T-cell (primary cell): ENCODE measurements around the gene PIM2. TPM values are rescaled to one million over a fixed set of nuclear protein-coding genes. Genes with fewer than 3 reads are reported as not detected.

Experiments
- ATAC-seq, 4 experiments: fragments of 200-7000 bp in 3 of 4; fragments of 150-1000 bp in 1 of 4; cut with Tn5 transposase; replicated peaks in 1 of 4; 1 replicate in 3 of 4; 2 replicates in 1 of 4; pipeline ENCODE4 v1.10.0; 2021; ENCODE audit warnings: moderate library complexity in 3 of 4, mild to moderate bottlenecking in 2 of 4, moderate number of reproducible peaks in 1 of 4
- CTCF ChIA-PET, 2 donors: fragments of 300-600 bp; sonication (Branson Sonifier 250); formaldehyde crosslinking; loops; one replicate each; lab custom pipeline; 2022; ENCODE audit warnings: antibody characterized with exemption in 2 of 2; lab: Charles Lee
- POLR2A ChIA-PET, 2 donors: fragments of 300-600 bp; sonication (Branson Sonifier 250); formaldehyde crosslinking; loops; one replicate each; lab custom pipeline; 2022; ENCODE audit warnings: antibody characterized with exemption in 2 of 2; lab: Charles Lee
- DNase-seq, 35 experiments: peaks; one replicate each; pipeline versions ENCODE4 v3.0.0 to v3.0.0-alpha.2; 2013 to 2023
- H3K27ac ChIP-seq: one replicate; pipeline ENCODE4 v1.5.1; 2013; ENCODE audit warnings: low read length
- H3K27me3 ChIP-seq, 2 experiments: replicated peaks in 1 of 2; 1 replicate in 1 of 2; 2 replicates in 1 of 2; pipeline versions ENCODE4 v1.6.1 to v1.7.0; 2013; ENCODE audit warnings: low read length in 1 of 2, mixed read lengths in 1 of 2; ENCODE audit not compliant: control insufficient read depth in 2 of 2, insufficient read depth in 2 of 2; ENCODE audit errors: extremely low read depth in 1 of 2
- H3K36me3 ChIP-seq, 2 donors: 1 replicate in 1 of 2; 2 replicates in 1 of 2; pipeline versions ENCODE4 v1.6.1 to v1.7.0; 2013; ENCODE audit warnings: low read length in 1 of 2; ENCODE audit not compliant: control insufficient read depth in 2 of 2, insufficient read depth in 1 of 2; ENCODE audit errors: extremely low read depth in 1 of 2
- H3K4me1 ChIP-seq, 2 experiments: 1 replicate in 1 of 2; 2 replicates in 1 of 2; pipeline versions ENCODE4 v1.6.1 to v1.7.0; 2013; ENCODE audit warnings: low read length in 2 of 2, mixed read lengths in 1 of 2; ENCODE audit not compliant: insufficient read depth in 2 of 2, control insufficient read depth in 1 of 2; ENCODE audit errors: extremely low read depth in 1 of 2
- H3K4me3 ChIP-seq, 2 donors: 1 replicate in 1 of 2; 2 replicates in 1 of 2; pipeline versions ENCODE4 v1.5.1 to v1.7.0; 2013; ENCODE audit warnings: mild to moderate bottlenecking in 2 of 2, low read length in 1 of 2, moderate library complexity in 1 of 2; ENCODE audit not compliant: control insufficient read depth in 1 of 2; ENCODE audit errors: extremely low read depth in 1 of 2
- H3K9me3 ChIP-seq: 2 replicates; pipeline ENCODE4 v1.7.0; 2013
- H3K27ac Mint-ChIP-seq, 2 donors: one replicate each; pipeline ENCODE4 v1.8.0; 2020 to 2021; ENCODE audit warnings: mild to moderate bottlenecking in 2 of 2, mixed read lengths in 2 of 2
- H3K27me3 Mint-ChIP-seq, 2 donors: one replicate each; pipeline ENCODE4 v1.8.0; 2021 to 2022; ENCODE audit warnings: mixed read lengths in 2 of 2
- H3K36me3 Mint-ChIP-seq: one replicate; pipeline ENCODE4 v1.8.0; 2021; ENCODE audit warnings: mixed read lengths
- H3K4me1 Mint-ChIP-seq, 3 donors: one replicate each; pipeline ENCODE4 v1.8.0; 2020 to 2022; ENCODE audit warnings: mixed read lengths in 3 of 3, mild to moderate bottlenecking in 1 of 3
- H3K4me3 Mint-ChIP-seq, 3 donors: one replicate each; pipeline ENCODE4 v1.8.0; 2020 to 2022; ENCODE audit warnings: mild to moderate bottlenecking in 3 of 3, mixed read lengths in 3 of 3, moderate library complexity in 3 of 3
- H3K9me3 Mint-ChIP-seq, 3 donors: one replicate each; pipeline ENCODE4 v1.8.0; 2020 to 2022; ENCODE audit warnings: mixed read lengths in 3 of 3
- WGBS: methylation state at CpG from one replicate; pipeline ENCODE4 v1.1.5; 2013; ENCODE audit warnings: missing lambda C conversion rate; ENCODE audit not compliant: insufficient coverage; 5-methylcytosine and 5-hydroxymethylcytosine counted together
- total RNA-seq, 35 experiments: library from RNA in 6 of 35; stranded (reverse) in 6 of 35; fragments of 120-200 nt in 1 of 35; gene quantifications; one replicate each; pipeline versions ENCODE4 v1.2.1 to v1.2.4 and lab custom pipeline; 2013 to 2026

Gene PIM2
- total RNA-seq = 100 to 1,000 TPM; 152 to 325 (median 160) TPM
- 297 TPM for total RNA-seq (2013)
- total RNA-seq (lab: John Stamatoyannopoulos, UW) = 96.0 to 564 (median 265) reads per million in 29 experiments

- Mint-ChIP-seq H3K4me1 (peaks cover 62 to 73% (median 63%) of the 10 kb centered on the region in 3 donors), H3K27ac (peak within 1 kb of the TSS; percentile 74 to 98), H3K4me3 (peak within 1 kb of the TSS; percentile 86 to 97 (median 96)), H3K27me3 (no peaks in the 10 kb centered on the region), H3K9me3 (no peaks in the 10 kb centered on the region), H3K36me3 (peaks cover 33% of the 10 kb centered on the region)
- Histone ChIP-seq H3K9me3 (no peaks in the 10 kb centered on the region), H3K4me3 (peak within 1 kb of the TSS; percentile 75 to 98), H3K27ac (peak within 1 kb of the TSS; percentile 92), H3K4me1 (peaks cover 20 to 68% of the 10 kb centered on the region in 2 experiments), H3K36me3 (peaks cover 0 to 44% of the 10 kb centered on the region in 2 donors), H3K27me3 (no peaks in the 10 kb centered on the region)
- ChIA-PET CTCF (interaction anchor here (0.6 to 0.7 kb wide), 4 partner anchors 11 to 169 kb away, joined by 3 to 7 read pairs (median 3); no protein-coding TSS in a partner anchor), POLR2A (interaction anchor here (0.6 to 1.0 kb wide), 3 partner anchors 17 to 272 kb away, joined by 3 to 13 read pairs (median 4); no protein-coding TSS in a partner anchor)
- peak; percentile 73 to 96 (median 92) for DNase-seq
- 0% methylated on average over 14 of the region's 55 CpGs for whole genome bisulfite sequencing
- peak; percentile 74 to 77 (median 76) for ATAC-seq
These were observed at the start of gene PIM2 for GRCh38 chrX:48918643-48919340. Gene PIM2, minus strand, starts transcription at chrX:48919024. Its CDS starts 190 bp downstream, at chrX:48918834.

- ChIA-PET CTCF (no interaction called here), POLR2A (interaction anchor here in 1 of 2 donors (1.0 kb wide), 1 partner anchor 10 kb away, joined by 3 read pairs; no protein-coding TSS in a partner anchor)
- Mint-ChIP-seq H3K4me3 (no peak overlapping the region), H3K27ac (no peak overlapping the region), H3K4me1 (peaks cover 6 to 24% (median 17%) of the 10 kb centered on the region in 3 donors), H3K27me3 (peaks cover 0 to 7% of the 10 kb centered on the region in 2 donors), H3K36me3 (peaks cover 4% of the 10 kb centered on the region), H3K9me3 (no peaks in the 10 kb centered on the region)
- Histone ChIP-seq H3K9me3 (no peaks in the 10 kb centered on the region), H3K36me3 (no peaks in the 10 kb centered on the region), H3K4me1 (peaks cover 2 to 16% of the 10 kb centered on the region in 2 experiments), H3K4me3 (no peak overlapping the region), H3K27me3 (peaks cover 0 to 8% of the 10 kb centered on the region in 2 experiments), H3K27ac (no peak overlapping the region)
- ATAC-seq (no peak), DNase-seq (no peak)
- WGBS = no CpG with 5 or more reads among the region's 1 CpG
These were observed 49.6 kb upstream of the PIM2 start for GRCh38 chrX:48968377-48968776.

GRCh38 chrX:48966796-48967579, 48.2 kb upstream of the PIM2 start:
- H3K27ac Mint-ChIP-seq = no peak overlapping the region
- Histone ChIP-seq H3K36me3 (no peaks in the 10 kb centered on the region), H3K27me3 (peaks cover 0 to 6% of the 10 kb centered on the region in 2 experiments), H3K9me3 (no peaks in the 10 kb centered on the region), H3K4me1 (peaks cover 0 to 9% of the 10 kb centered on the region in 2 experiments), H3K27ac (no peak overlapping the region), H3K4me3 (no peak overlapping the region)
- ChIA-PET POLR2A (no interaction called here), CTCF (no interaction called here)
- no peak for DNase-seq
- no peaks in the 10 kb centered on the region for H3K9me3 Mint-ChIP-seq
- no peaks in the 10 kb centered on the region for H3K36me3 Mint-ChIP-seq
- H3K27me3 Mint-ChIP-seq = no peaks in the 10 kb centered on the region
- peaks cover 2 to 12% (median 3%) of the 10 kb centered on the region in 3 donors for H3K4me1 Mint-ChIP-seq
- H3K4me3 Mint-ChIP-seq = no peak overlapping the region
- 89% methylated on average over 3 of the region's 15 CpGs for WGBS
- no peak for ATAC-seq

GRCh38 chrX:48965959-48966358, 47.1 kb upstream of the PIM2 start:
- Mint-ChIP-seq H3K27me3 (no peaks in the 10 kb centered on the region), H3K27ac (no peak overlapping the region), H3K36me3 (no peaks in the 10 kb centered on the region), H3K4me3 (no peak overlapping the region), H3K4me1 (peaks cover 0 to 8% (median 0%) of the 10 kb centered on the region in 3 donors), H3K9me3 (no peaks in the 10 kb centered on the region)
- Histone ChIP-seq H3K27me3 (peaks cover 0 to 2% of the 10 kb centered on the region in 2 experiments), H3K9me3 (no peaks in the 10 kb centered on the region), H3K4me3 (no peak overlapping the region), H3K27ac (no peak overlapping the region), H3K36me3 (no peaks in the 10 kb centered on the region), H3K4me1 (no peaks in the 10 kb centered on the region)
- no peak for DNase-seq
- ChIA-PET CTCF (interaction anchor here in 1 of 2 donors (0.6 kb wide), 1 partner anchor 189 kb away, joined by 3 read pairs; no protein-coding TSS in a partner anchor), POLR2A (no interaction called here)
- no peak for ATAC-seq
- 97% methylated on average over 7 of the region's 14 CpGs for whole genome bisulfite sequencing

GRCh38 chrX:48961585-48962091, 42.8 kb upstream of the PIM2 start:
- Mint-ChIP-seq H3K27ac (no peak overlapping the region), H3K4me1 (peaks cover 6 to 19% (median 6%) of the 10 kb centered on the region in 3 donors), H3K27me3 (peaks cover 0 to 11% of the 10 kb centered on the region in 2 donors), H3K4me3 (no peak overlapping the region), H3K36me3 (no peaks in the 10 kb centered on the region), H3K9me3 (no peaks in the 10 kb centered on the region)
- Histone ChIP-seq H3K36me3 (no peaks in the 10 kb centered on the region), H3K4me1 (peaks cover 4 to 10% of the 10 kb centered on the region in 2 experiments), H3K4me3 (no peak overlapping the region), H3K27me3 (no peaks in the 10 kb centered on the region), H3K9me3 (no peaks in the 10 kb centered on the region), H3K27ac (no peak overlapping the region)
- ATAC-seq (no peak), DNase-seq (no peak)
- ChIA-PET CTCF (no interaction called here), POLR2A (no interaction called here)
- 66% methylated on average over 2 of the region's 5 CpGs for WGBS

GRCh38 chrX:48960291-48960690, 41.5 kb upstream of the PIM2 start:
- Histone ChIP-seq H3K27me3 (no peaks in the 10 kb centered on the region), H3K27ac (peak overlapping the region; percentile 34), H3K9me3 (no peaks in the 10 kb centered on the region), H3K4me1 (peaks cover 9 to 24% of the 10 kb centered on the region in 2 experiments), H3K36me3 (peaks cover 0 to 8% of the 10 kb centered on the region in 2 donors), H3K4me3 (no peak overlapping the region)
- Mint-ChIP-seq H3K27ac (peak overlapping the region; percentile 50 to 100), H3K4me3 (peak overlapping the region; percentile 0 to 55 (median 11)), H3K4me1 (peaks cover 15 to 31% (median 17%) of the 10 kb centered on the region in 3 donors), H3K27me3 (peaks cover 0 to 11% of the 10 kb centered on the region in 2 donors), H3K9me3 (no peaks in the 10 kb centered on the region), H3K36me3 (no peaks in the 10 kb centered on the region)
- CTCF ChIA-PET = no interaction called here
- DNase-seq = no peak
- ATAC-seq = no peak
- POLR2A ChIA-PET = interaction anchor here in 1 of 2 donors (1.0 kb wide), 1 partner anchor 312 kb away, joined by 4 read pairs; no protein-coding TSS in a partner anchor
- WGBS = 90% methylated on average over 2 of the region's 2 CpGs
